Progenitor cell of endocrine pancreas (in vitro differentiated cells): ENCODE measurements around the gene LAMB4. TPM values are rescaled to one million over a fixed set of nuclear protein-coding genes. Genes with fewer than 3 reads are reported as not detected.

ENCODE experiments used
- DNase-seq: peaks from one replicate; pipeline ENCODE4 v3.0.0; 2021; ENCODE audit warnings: low spot score; ENCODE audit not compliant: unreplicated experiment
- H3K27ac Mint-ChIP-seq: 2 replicates; pipeline ENCODE4 v1.8.0; 2021; ENCODE audit warnings: mild to moderate bottlenecking, moderate library complexity, mixed read lengths
- H3K27me3 Mint-ChIP-seq: 2 replicates; pipeline ENCODE4 v1.8.0; 2021; ENCODE audit warnings: mixed read lengths
- H3K36me3 Mint-ChIP-seq: 2 replicates; pipeline ENCODE4 v1.8.0; 2022; ENCODE audit warnings: mixed read lengths; ENCODE audit not compliant: insufficient read depth
- H3K4me1 Mint-ChIP-seq: 2 replicates; pipeline ENCODE4 v1.8.0; 2021; ENCODE audit warnings: low read depth, mixed read lengths
- H3K4me3 Mint-ChIP-seq: 2 replicates; pipeline ENCODE4 v1.8.0; 2021; ENCODE audit warnings: low read depth, mild to moderate bottlenecking, moderate library complexity, mixed read lengths
- H3K9me3 Mint-ChIP-seq: 2 replicates; pipeline ENCODE4 v1.8.0; 2021; ENCODE audit warnings: low read depth, mixed read lengths
- total RNA-seq: library from RNA; stranded (reverse); gene quantifications from 2 replicates; pipeline ENCODE4 v1.2.1, GENCODE V29; 2021
- TF ChIP-seq, protein P1 (sequence below): fragments of 200-600 bp; sonication (generic); IDR thresholded peaks from one replicate; pipeline ENCODE4 v1.5.0; 2021; ENCODE audit warnings: antibody characterized with exemption, mild to moderate bottlenecking; ENCODE audit not compliant: unreplicated experiment

The LAMB4 gene
- total RNA-seq, 1 donor from 2014 or later, result 0.12 TPM

DNA sequence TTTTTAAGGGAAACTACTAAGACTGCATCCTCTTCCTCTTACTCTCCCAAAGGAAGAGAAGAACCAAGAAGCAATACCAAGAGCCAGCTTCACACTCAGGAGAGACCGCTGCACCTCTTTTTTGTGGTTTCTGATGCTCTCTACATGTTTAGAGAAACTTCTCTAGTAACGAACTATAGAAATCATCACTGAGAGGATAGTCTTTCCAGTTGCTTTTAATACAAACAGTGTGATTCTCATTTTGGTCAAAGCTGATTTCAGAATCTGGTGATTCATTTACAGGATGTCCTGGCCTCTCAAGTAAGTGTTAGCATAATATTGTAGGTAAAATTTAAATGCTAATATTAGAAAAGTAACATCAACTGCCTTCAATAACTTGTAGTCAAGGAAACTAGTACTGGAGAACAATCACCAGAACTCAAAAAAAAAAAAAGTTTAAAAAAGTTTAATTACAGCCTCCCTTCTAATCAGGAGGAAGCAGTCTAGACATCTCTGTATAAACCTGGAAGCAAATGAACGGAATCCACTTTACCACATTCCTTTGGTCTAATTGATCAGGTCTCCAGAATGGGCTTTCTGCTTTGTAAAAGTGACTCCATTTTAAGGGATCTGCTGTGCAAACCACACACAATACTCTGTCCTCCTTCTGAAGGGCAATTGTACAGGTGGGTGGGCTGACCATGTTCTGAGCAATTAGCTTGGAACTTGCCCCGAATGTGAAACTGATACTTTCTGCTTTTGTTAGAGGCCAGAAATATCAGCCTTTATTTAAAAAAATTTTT, 130.2 kb downstream of the LAMB4 start:
- no peak for DNase-seq
- H3K36me3 Mint-ChIP-seq, result peaks cover 21% of the 10 kb centered on the region
- H3K4me3 Mint-ChIP-seq, result peak overlapping the region; percentile 27
- no peak overlapping the region for H3K27ac Mint-ChIP-seq
- peaks cover 54% of the 10 kb centered on the region for H3K4me1 Mint-ChIP-seq
- no peaks in the 10 kb centered on the region for H3K27me3 Mint-ChIP-seq
- no peaks in the 10 kb centered on the region for H3K9me3 Mint-ChIP-seq
- TF ChIP-seq, protein P1, sequence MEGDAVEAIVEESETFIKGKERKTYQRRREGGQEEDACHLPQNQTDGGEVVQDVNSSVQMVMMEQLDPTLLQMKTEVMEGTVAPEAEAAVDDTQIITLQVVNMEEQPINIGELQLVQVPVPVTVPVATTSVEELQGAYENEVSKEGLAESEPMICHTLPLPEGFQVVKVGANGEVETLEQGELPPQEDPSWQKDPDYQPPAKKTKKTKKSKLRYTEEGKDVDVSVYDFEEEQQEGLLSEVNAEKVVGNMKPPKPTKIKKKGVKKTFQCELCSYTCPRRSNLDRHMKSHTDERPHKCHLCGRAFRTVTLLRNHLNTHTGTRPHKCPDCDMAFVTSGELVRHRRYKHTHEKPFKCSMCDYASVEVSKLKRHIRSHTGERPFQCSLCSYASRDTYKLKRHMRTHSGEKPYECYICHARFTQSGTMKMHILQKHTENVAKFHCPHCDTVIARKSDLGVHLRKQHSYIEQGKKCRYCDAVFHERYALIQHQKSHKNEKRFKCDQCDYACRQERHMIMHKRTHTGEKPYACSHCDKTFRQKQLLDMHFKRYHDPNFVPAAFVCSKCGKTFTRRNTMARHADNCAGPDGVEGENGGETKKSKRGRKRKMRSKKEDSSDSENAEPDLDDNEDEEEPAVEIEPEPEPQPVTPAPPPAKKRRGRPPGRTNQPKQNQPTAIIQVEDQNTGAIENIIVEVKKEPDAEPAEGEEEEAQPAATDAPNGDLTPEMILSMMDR, result no peak

DNA sequence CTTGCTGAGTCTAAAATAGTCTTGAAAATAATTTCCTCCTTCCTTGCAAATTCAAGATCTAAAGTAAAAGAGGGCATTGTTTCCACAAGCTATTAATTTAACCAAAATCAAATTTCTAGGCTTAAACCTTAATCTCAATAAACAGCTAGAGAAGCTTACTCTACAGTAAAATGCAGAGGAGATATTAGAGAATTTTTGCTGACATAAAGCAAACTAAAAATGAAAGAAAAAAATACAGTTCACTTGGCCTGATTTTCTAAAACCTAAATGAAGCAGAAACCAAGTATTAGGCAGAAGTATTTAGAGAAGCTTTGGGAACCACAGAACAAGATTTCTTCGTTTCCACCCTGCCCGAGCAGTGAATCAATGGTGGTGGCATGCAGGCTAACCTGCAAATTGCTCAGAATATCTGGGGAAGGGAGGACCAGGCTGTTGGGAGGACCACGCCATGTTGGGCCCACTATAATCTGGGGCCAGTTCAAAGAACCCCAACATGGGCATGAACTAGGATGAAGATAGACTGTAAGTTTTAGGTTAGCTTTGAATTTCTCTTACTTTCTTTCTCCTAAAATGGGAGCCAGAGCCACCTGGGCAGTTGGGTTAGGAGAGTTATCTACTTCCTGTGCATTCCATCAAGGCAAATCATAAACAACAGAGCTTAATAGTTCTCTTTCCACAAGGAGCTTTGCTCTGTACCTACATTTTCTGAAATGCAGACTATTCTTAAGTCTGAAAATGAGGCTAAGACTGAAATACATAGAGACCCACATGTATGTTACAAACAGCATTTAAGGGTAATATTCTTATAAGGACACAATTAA, 131.3 kb downstream of the LAMB4 start:
- Mint-ChIP-seq H3K4me3 (no peak overlapping the region), H3K27me3 (no peaks in the 10 kb centered on the region), H3K27ac (peak overlapping the region; percentile 43), H3K4me1 (peaks cover 53% of the 10 kb centered on the region), H3K9me3 (no peaks in the 10 kb centered on the region), H3K36me3 (peaks cover 26% of the 10 kb centered on the region)
- no peak for DNase-seq
- TF ChIP-seq, protein P1, result no peak

DNA sequence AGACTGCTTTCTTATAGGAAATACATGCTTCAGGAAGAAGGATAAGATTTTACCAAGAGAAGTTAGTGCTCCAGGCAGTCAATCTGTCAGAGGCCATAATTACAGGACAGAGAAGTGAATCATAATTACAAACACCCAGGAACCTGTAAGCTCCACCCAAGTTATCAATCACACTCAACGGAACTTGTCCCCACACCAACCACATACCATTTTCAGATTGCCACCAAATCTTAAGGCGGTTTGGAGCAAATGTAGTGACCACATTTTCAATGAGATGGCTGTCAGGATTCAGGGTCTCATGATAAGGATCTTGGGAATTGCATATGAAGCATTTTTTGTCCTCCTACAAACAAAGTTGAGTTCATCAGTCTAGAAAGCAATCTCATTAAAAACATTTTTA, 132.0 kb downstream of the LAMB4 start:
- H3K36me3 Mint-ChIP-seq, result peaks cover 32% of the 10 kb centered on the region
- no peak overlapping the region for H3K4me3 Mint-ChIP-seq
- no peaks in the 10 kb centered on the region for H3K27me3 Mint-ChIP-seq

DNA sequence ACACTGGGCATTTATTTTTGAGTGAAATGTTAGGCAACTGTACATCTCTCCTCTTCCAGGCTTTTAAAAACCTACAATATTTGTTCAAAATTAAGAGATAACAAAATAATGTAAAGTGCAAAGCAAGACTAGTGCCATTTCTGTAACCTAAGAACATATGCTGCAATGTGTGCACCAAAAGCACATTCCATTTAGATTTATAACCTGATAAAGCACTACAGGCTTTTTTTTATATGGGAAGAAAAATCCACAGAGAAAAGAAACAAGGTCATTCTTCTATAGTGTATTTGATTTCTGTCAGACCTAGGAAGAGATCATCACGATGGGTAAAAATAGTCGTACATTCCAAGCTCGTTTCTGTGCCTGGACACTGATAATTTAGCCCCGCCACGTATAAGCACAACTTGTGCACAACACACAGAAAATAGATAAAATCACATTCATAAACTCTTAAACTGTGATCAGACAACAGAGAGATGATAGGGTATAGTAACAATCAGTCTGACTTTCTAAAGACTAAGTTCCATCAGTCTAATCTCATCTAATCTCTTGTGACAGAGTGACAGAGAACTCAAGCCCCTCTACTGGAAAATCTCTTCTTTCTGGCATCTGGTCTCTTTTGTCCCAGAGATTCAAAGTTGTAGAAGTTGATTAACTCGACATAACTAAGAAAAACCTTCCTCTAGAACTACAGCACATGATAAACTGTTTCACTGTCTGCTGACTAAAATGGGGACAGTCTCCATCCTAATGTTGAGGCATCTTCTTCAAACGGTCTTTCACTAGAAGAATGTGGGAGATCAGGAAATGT, 133.9 kb downstream of the LAMB4 start:
- DNase-seq, result no peak
- Mint-ChIP-seq H3K27ac (peak overlapping the region; percentile 68), H3K36me3 (peaks cover 38% of the 10 kb centered on the region), H3K27me3 (no peaks in the 10 kb centered on the region), H3K4me3 (no peak overlapping the region), H3K4me1 (peaks cover 47% of the 10 kb centered on the region), H3K9me3 (no peaks in the 10 kb centered on the region)
- TF ChIP-seq, protein P1, result no peak

More for the DNA sequence above, 132.0 kb downstream of the LAMB4 start:
- DNase-seq, result no peak
- TF ChIP-seq, protein P1, result no peak
- peaks cover 52% of the 10 kb centered on the region for H3K4me1 Mint-ChIP-seq
- no peak overlapping the region for H3K27ac Mint-ChIP-seq
- H3K9me3 Mint-ChIP-seq, result no peaks in the 10 kb centered on the region
